AG09319 (cell line): Measurements from ENCODE around the gene TPCN1.

Experiments
- DNase-seq: peaks from one replicate; pipeline ENCODE4 v3.0.0-alpha.2; 2010; ENCODE audit warnings: low read depth; ENCODE audit errors: extremely low read depth
- TF ChIP-seq, protein P1 (sequence below): IDR thresholded peaks from 2 replicates; pipeline ENCODE4 v1.5.1; 2011; ENCODE audit warnings: low read depth, mild to moderate bottlenecking, inconsistent platforms, low read length, moderate library complexity

TPCN1 gene

DNA sequence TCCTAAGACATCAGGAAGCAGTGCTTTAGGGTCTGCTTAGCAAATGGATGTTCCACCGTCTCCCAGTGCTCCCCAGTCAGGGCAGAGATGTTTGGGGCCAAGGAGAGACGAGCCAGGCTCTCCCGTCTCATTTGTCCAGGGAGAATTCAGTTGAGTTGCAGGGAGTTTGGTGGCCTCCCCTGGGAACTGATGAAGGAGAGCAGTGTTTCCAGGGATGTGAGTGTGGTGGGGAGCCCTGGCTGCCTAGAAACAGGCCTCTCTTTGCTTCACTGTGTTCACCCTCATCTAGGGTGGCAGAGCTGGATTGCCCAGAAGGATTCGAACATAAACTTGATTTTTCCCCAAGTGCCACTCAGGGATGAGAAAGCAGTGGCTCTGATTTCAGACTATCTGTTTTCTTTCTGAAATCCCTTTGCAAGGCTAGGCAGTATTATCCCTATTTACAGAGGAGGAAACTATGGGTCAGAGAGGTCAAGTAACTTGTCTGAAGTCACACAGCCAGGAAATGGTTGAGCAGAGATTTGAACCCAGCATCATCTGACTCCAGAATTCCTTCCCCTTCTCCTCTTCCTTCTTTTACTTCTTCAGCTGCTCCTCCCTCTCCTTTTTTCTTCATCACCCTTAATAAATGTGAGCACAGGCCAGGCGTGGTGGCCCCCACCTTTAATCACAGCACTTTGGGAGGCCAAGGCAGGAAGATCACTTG, 6.6 kb downstream of the TPCN1 start:
- TF ChIP-seq, protein P1, sequence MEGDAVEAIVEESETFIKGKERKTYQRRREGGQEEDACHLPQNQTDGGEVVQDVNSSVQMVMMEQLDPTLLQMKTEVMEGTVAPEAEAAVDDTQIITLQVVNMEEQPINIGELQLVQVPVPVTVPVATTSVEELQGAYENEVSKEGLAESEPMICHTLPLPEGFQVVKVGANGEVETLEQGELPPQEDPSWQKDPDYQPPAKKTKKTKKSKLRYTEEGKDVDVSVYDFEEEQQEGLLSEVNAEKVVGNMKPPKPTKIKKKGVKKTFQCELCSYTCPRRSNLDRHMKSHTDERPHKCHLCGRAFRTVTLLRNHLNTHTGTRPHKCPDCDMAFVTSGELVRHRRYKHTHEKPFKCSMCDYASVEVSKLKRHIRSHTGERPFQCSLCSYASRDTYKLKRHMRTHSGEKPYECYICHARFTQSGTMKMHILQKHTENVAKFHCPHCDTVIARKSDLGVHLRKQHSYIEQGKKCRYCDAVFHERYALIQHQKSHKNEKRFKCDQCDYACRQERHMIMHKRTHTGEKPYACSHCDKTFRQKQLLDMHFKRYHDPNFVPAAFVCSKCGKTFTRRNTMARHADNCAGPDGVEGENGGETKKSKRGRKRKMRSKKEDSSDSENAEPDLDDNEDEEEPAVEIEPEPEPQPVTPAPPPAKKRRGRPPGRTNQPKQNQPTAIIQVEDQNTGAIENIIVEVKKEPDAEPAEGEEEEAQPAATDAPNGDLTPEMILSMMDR: no peak
- no peak for DNase-seq

DNA sequence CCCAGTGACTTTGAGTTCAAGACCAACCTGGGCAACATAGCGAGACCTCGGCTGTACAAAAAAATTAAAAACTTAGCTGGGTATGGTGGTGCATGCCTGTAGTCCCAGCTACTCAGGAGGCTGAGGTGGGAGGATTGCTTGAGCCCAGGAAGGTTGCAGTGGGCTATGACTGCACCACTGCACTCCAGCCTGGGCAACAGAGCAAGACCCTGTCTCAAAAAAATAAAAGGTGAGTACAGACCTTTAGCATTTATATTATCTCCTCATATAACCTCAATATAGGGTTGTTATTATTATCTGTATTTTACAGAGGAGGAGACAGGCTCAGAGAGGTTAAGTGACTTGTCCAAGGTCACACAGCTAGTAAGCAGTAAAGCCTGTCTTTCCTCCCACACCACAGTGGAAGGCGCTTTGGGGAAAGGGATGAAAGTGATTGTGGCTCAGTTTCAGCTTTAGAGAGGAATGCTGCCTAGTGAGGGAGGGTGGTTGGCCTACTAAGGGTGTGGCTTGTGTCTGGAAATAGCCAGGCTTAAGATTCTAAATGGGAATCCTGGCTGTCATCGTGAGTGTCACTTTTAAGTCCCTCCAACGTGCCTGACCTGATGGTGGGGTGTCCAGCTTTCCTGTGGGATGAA, 7.2 kb downstream of the TPCN1 start:
- TF ChIP-seq, protein P1: no peak
- no peak for DNase-seq

DNA sequence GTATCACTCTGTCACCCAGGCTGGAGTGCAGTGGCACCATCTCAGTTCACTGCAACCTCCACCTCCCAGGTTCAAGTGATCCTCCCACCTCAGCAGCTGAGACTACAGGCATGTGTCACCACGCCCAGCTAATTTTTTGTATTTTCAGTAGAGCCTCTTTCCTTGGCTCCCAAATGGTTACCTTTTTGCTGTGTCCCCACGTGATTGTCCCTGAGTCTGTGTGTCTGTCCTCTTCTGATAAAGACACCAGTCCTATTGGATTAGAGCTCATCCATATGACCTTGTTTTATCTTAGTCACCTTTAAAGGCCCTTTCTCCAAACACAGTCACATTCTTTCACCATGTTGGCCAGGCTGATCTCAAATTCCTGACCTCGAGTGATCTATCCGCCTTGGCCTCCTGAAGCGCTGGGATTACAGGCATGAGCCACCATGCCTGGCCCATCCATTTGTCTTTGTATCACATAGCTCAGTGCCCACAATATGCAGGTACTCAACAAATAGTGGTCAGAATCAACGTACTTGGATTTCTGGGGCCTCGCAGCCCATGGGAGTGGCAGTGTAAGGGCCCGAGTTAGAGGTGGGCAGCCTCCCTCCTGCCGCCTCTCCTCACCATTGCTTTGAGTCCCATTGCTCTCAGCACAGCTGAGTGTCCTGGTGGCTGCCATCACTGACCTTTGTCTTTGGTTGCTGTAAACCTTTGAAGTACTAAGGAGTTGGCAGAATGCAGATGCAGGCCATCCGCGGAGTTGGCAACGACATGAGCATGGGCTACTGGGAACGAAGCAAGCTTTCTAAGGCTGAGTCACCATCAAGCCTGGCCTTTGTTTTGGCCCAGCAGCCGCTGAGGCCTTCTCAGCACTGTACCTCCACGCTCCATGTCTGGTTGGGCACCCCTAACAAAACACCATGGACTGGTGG, 9.3 kb downstream of the TPCN1 start:
- no peak for DNase-seq
- TF ChIP-seq, protein P1: no peak

DNA sequence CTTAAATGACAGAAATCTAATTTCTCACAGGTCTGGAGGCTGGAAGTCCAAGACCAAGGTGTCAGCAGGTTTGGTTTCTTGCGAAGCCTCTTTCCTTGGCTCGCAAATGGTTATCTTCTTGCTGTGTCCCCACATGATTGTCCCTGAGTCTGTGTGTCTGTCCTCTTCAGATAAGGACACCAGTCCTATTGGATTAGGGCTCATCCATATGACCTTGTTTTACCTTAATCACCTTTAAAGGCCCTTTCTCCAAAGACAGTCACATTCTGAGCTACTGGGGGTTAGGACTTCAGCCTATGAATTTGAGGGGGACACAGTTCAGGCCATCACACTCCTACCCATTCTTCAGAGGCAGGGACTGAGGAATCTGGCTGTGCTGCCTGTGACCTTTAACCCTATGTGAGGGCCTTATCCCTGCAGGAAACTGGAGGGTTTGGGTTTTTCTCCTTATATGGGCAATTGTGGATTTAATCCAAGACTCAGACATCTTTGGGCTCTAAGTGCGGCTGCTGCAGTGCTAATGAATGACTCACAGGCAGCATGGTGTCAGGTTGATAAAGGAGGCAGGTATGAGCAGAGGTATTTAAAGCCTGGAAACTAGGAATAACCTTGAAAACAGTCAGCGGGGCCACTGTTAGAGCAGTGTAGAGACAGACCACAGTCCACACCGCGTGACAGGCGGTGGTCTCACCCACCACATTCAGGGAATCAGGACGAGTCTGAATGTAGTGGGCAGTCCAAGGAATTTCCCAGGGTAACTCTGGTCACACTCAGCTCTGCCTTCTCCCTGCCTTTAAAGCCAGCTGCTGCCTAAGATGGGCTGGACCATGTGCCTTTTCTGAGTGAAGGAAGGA, 10.2 kb downstream of the TPCN1 start:
- TF ChIP-seq, protein P1: no peak
- DNase-seq: no peak

DNA sequence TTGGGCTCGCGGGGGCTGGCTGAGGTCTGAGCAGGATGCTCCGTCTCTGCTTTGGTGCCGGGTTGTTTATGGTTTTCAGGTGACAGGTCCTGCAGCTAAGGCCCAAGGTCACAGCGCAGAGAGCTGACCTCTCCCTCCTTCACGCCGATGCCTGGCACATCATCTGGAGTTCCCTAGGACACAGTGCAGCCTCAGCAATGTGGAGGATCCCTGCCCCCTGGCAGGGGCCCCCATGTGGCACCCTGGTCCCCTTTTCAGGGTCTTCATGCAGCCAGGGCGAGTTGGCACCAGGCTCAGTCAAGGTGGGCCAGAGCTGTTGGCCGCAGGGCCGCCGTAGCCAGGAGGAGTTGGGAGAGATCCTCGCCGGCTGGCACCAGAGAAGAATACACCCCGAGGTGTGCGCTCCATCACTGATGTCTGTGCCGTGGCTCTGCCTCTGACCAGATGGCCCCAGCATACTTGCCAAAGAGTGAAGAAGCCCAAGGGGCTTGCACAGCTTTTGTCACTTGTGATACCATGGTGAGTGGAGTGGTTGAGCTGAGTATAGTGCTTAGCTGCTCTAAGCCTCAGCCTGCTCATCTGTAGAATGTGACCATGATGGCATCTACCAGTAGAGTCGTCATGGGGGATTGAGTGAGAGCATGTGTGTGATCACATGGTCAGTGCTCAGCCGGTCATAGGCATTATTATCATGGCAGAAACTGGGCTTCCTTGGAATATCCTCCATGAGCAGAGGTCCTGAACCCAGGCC, 11.0 kb downstream of the TPCN1 start:
- TF ChIP-seq, protein P1: no peak
- no peak for DNase-seq

DNA sequence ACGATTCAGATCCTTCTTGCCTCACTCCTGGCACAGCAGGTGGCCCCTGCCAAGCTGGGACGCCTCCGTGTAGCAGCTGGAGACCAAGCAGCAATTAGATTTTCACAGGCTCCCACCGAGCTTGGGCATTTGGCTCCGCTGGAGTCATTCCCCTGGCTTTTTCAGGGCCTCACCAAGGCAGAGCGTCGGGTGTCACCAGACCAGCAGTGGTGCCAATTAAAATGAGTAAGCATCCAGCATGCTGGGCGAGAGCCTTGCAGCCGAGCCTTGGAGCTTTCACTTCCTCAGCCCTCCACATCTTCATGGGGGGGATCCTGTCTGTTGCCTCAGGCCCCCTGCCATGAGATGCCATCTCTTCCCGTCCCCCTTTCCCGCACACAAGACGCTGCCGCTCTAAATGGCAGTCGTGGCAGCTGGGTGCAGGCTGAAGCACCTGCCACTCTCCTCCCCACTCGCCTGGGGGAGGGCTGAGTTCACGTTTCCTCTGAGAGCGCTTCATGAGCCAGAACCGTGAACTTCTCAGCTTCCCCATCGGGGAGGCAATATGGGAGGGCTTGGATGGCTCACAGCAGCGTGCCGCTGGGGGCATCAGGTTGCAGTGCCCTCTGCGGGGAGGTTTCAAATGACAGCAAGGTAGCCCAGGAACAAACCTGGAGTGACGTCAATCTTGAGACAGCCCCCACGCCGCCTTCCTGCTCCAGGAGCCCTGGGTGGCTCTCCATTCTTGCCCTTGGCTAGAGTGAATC, 11.7 kb downstream of the TPCN1 start:
- TF ChIP-seq, protein P1: no peak
- no peak for DNase-seq
